HUES64 (cell line): ENCODE data around the gene ACBD6.

ENCODE experiments used
- H3K27ac ChIP-seq: 2 replicates; pipeline ENCODE4 v1.7.0; 2013; ENCODE audit warnings: low read depth, low read length, inconsistent platforms
- H3K27me3 ChIP-seq: 2 replicates; pipeline ENCODE4 v1.6.1; 2013; ENCODE audit warnings: mild to moderate bottlenecking, low read length; ENCODE audit not compliant: insufficient read depth
- H3K36me3 ChIP-seq: 2 replicates; pipeline ENCODE4 v1.6.1; 2013; ENCODE audit warnings: mild to moderate bottlenecking, low read length; ENCODE audit not compliant: insufficient read depth
- H3K4me1 ChIP-seq: 2 replicates; pipeline ENCODE4 v1.6.1; 2013; ENCODE audit warnings: mild to moderate bottlenecking, low read length, moderate library complexity; ENCODE audit not compliant: insufficient read depth
- H3K4me3 ChIP-seq: 2 replicates; pipeline ENCODE4 v1.5.1; 2013; ENCODE audit warnings: mild to moderate bottlenecking, low read length, moderate library complexity
- H3K9ac ChIP-seq: 2 replicates; pipeline ENCODE4 v1.6.1; 2013; ENCODE audit warnings: mild to moderate bottlenecking, low read depth, low read length
- H3K9me3 ChIP-seq: 2 replicates; pipeline ENCODE4 v1.6.1; 2013; ENCODE audit warnings: low read depth, low read length; ENCODE audit not compliant: insufficient read depth
- WGBS: fragments of 150-250, 120-280 bp; methylation state at CpG from one replicate; pipeline ENCODE4 v1.1.7; 2013; ENCODE audit warnings: missing lambda C conversion rate; 5-methylcytosine and 5-hydroxymethylcytosine counted together

ACBD6 gene

GRCh38 chr1:180369061-180369460 lies 133.3 kb downstream of the ACBD6 start:
- WGBS, result 91% methylated on average over 6 of the region's 6 CpGs
- Histone ChIP-seq H3K27ac (no peak overlapping the region), H3K27me3 (no peaks in the 10 kb centered on the region), H3K4me3 (no peak overlapping the region), H3K9ac (no peak overlapping the region), H3K9me3 (no peaks in the 10 kb centered on the region), H3K4me1 (peaks cover 12% of the 10 kb centered on the region), H3K36me3 (no peaks in the 10 kb centered on the region)

- Histone ChIP-seq H3K9me3 (no peaks in the 10 kb centered on the region), H3K27ac (no peak overlapping the region), H3K36me3 (no peaks in the 10 kb centered on the region), H3K4me1 (peaks cover 24% of the 10 kb centered on the region), H3K9ac (no peak overlapping the region), H3K4me3 (no peak overlapping the region), H3K27me3 (no peaks in the 10 kb centered on the region)
- 92% methylated on average over 2 of the region's 2 CpGs for WGBS
Measured at GRCh38 chr1:180366371-180367068, 135.9 kb downstream of the ACBD6 start.

GRCh38 chr1:180365039-180365438 lies 137.3 kb downstream of the ACBD6 start:
- H3K27ac ChIP-seq, result no peak overlapping the region
- peaks cover 16% of the 10 kb centered on the region for H3K4me1 ChIP-seq
- WGBS, result 62% methylated on average over 3 of the region's 3 CpGs
- H3K4me3 ChIP-seq, result no peak overlapping the region
- no peaks in the 10 kb centered on the region for H3K27me3 ChIP-seq
- no peaks in the 10 kb centered on the region for H3K36me3 ChIP-seq
- H3K9ac ChIP-seq, result no peak overlapping the region
- no peaks in the 10 kb centered on the region for H3K9me3 ChIP-seq

GRCh38 chr1:180363246-180363995 lies 139.0 kb downstream of the ACBD6 start:
- no peak overlapping the region for H3K27ac ChIP-seq
- no peak overlapping the region for H3K9ac ChIP-seq
- no peak overlapping the region for H3K4me3 ChIP-seq
- 72% methylated on average over 4 of the region's 5 CpGs for WGBS
- H3K36me3 ChIP-seq, result no peaks in the 10 kb centered on the region
- no peaks in the 10 kb centered on the region for H3K27me3 ChIP-seq
- peaks cover 16% of the 10 kb centered on the region for H3K4me1 ChIP-seq
- H3K9me3 ChIP-seq, result no peaks in the 10 kb centered on the region

GRCh38 chr1:180360333-180361075 lies 141.9 kb downstream of the ACBD6 start:
- Histone ChIP-seq H3K36me3 (no peaks in the 10 kb centered on the region), H3K9me3 (no peaks in the 10 kb centered on the region), H3K9ac (no peak overlapping the region), H3K4me1 (peaks cover 16% of the 10 kb centered on the region), H3K27me3 (no peaks in the 10 kb centered on the region), H3K27ac (no peak overlapping the region), H3K4me3 (no peak overlapping the region)
- 90% methylated on average over 3 of the region's 3 CpGs for WGBS

- Histone ChIP-seq H3K4me1 (peaks cover 25% of the 10 kb centered on the region), H3K27ac (no peak overlapping the region)
- WGBS, result 95% methylated on average over 1 of the region's 1 CpG
Measured at GRCh38 chr1:180358649-180359048, 143.7 kb downstream of the ACBD6 start.

GRCh38 chr1:180353945-180354344 lies 148.4 kb downstream of the ACBD6 start:
- Histone ChIP-seq H3K36me3 (no peaks in the 10 kb centered on the region), H3K9ac (no peak overlapping the region)

More at GRCh38 chr1:180358649-180359048, 143.7 kb downstream of the ACBD6 start:
- H3K9ac ChIP-seq, result no peak overlapping the region
- no peaks in the 10 kb centered on the region for H3K9me3 ChIP-seq
- H3K4me3 ChIP-seq, result no peak overlapping the region
- no peaks in the 10 kb centered on the region for H3K27me3 ChIP-seq
- no peaks in the 10 kb centered on the region for H3K36me3 ChIP-seq

GRCh38 chr1:180352588-180352987 lies 149.8 kb downstream of the ACBD6 start:
- Histone ChIP-seq H3K9ac (no peak overlapping the region), H3K27ac (no peak overlapping the region), H3K9me3 (no peaks in the 10 kb centered on the region), H3K27me3 (no peaks in the 10 kb centered on the region), H3K4me3 (no peak overlapping the region), H3K4me1 (peaks cover 13% of the 10 kb centered on the region; the same call in 1 of the 2 replicates), H3K36me3 (no peaks in the 10 kb centered on the region)
- 92% methylated on average over 2 of the region's 2 CpGs for WGBS

More at GRCh38 chr1:180353945-180354344, 148.4 kb downstream of the ACBD6 start:
- Histone ChIP-seq H3K9me3 (no peaks in the 10 kb centered on the region), H3K27ac (no peak overlapping the region), H3K4me3 (no peak overlapping the region), H3K4me1 (peaks cover 13% of the 10 kb centered on the region; the same call in 1 of the 2 replicates), H3K27me3 (no peaks in the 10 kb centered on the region)
- 11% methylated on average over 1 of the region's 2 CpGs for WGBS

- no peaks in the 10 kb centered on the region for H3K36me3 ChIP-seq
- H3K9ac ChIP-seq, result no peak overlapping the region
- H3K4me1 ChIP-seq, result peaks cover 13% of the 10 kb centered on the region; the same call in 1 of the 2 replicates
- no peak overlapping the region for H3K4me3 ChIP-seq
- WGBS, result 94% methylated on average over 4 of the region's 4 CpGs
- no peaks in the 10 kb centered on the region for H3K27me3 ChIP-seq
- H3K27ac ChIP-seq, result no peak overlapping the region
- no peaks in the 10 kb centered on the region for H3K9me3 ChIP-seq
Measured at GRCh38 chr1:180352021-180352420, 150.4 kb downstream of the ACBD6 start.

- no peaks in the 10 kb centered on the region for H3K9me3 ChIP-seq
- H3K4me3 ChIP-seq, result no peak overlapping the region
- H3K27ac ChIP-seq, result no peak overlapping the region
- no peaks in the 10 kb centered on the region for H3K36me3 ChIP-seq
- H3K4me1 ChIP-seq, result no peaks in the 10 kb centered on the region
- no peak overlapping the region for H3K9ac ChIP-seq
- H3K27me3 ChIP-seq, result no peaks in the 10 kb centered on the region
Measured at GRCh38 chr1:180345148-180345547, 157.2 kb downstream of the ACBD6 start.
